SK-N-SH treated with all-trans-retinoic acid at 6 μM for 48 hours (cell line): ENCODE measurements around the gene PPP1CA.

ENCODE experiments used
- ATAC-seq: fragments of 200-7000 bp; cut with Tn5 transposase; 3 replicates; pipeline ENCODE4 v1.9.1; 2020; ENCODE audit warnings: mild to moderate bottlenecking, moderate library complexity
- ARNTL ChIP-seq: fragments of 450-650 bp; formaldehyde crosslinking; IDR thresholded peaks from 2 replicates; pipeline ENCODE4 v1.5.0; 2020; ENCODE audit warnings: low read depth, mild to moderate bottlenecking, moderate library complexity, borderline replicate concordance
- BACH2 ChIP-seq: fragments of 250-450 bp; sonication (Bioruptor Pico); IDR thresholded peaks from 2 replicates; pipeline ENCODE4 v1.9.0; 2021; ENCODE audit warnings: mild to moderate bottlenecking, borderline replicate concordance
- CREB5 ChIP-seq: fragments of 250-450 bp; sonication (Bioruptor Pico); IDR thresholded peaks from 2 replicates; pipeline ENCODE4 v1.5.1; 2020; ENCODE audit warnings: low read depth, mild to moderate bottlenecking, moderate library complexity
- CSDC2 ChIP-seq: fragments of 250-450 bp; sonication (Bioruptor Pico); IDR thresholded peaks from 2 replicates; pipeline ENCODE4 v1.5.0; 2020; ENCODE audit warnings: mild to moderate bottlenecking, moderate library complexity
- GLIS3 ChIP-seq: fragments of 250-450 bp; sonication (Bioruptor Pico); IDR thresholded peaks from 2 replicates; pipeline ENCODE4 v1.5.0; 2020; ENCODE audit warnings: mild to moderate bottlenecking, moderate library complexity
- ISL1 ChIP-seq: fragments of 250-450 bp; sonication (Bioruptor Pico); IDR thresholded peaks from 2 replicates; pipeline ENCODE4 v2.1.2; 2022; ENCODE audit warnings: mild to moderate bottlenecking, moderate library complexity
- PATZ1 ChIP-seq: fragments of 250-450 bp; sonication (Bioruptor Pico); IDR thresholded peaks from 2 replicates; pipeline ENCODE4 v1.8.0; 2020; ENCODE audit warnings: mild to moderate bottlenecking, moderate library complexity, borderline replicate concordance
- PPARA ChIP-seq: fragments of 250-450 bp; sonication (Bioruptor Pico); IDR thresholded peaks from 2 replicates; pipeline ENCODE4 v1.5.0; 2020; ENCODE audit warnings: mild to moderate bottlenecking, borderline replicate concordance
- RARB ChIP-seq: fragments of 250-450 bp; sonication (Bioruptor Pico); IDR thresholded peaks from 2 replicates; pipeline ENCODE4 v1.8.0; 2021; ENCODE audit warnings: mild to moderate bottlenecking, moderate library complexity
- SNAI2 ChIP-seq: fragments of 250-450 bp; sonication (Bioruptor Pico); IDR thresholded peaks from 2 replicates; pipeline ENCODE4 v1.5.0; 2020; ENCODE audit warnings: mild to moderate bottlenecking, moderate library complexity
- TCF4 ChIP-seq: fragments of 250-450 bp; sonication (Bioruptor Pico); IDR thresholded peaks from 2 replicates; pipeline ENCODE4 v1.8.0; 2021; ENCODE audit warnings: mild to moderate bottlenecking, moderate library complexity, borderline replicate concordance
- TOX ChIP-seq: fragments of 250-450 bp; sonication (Bioruptor Pico); IDR thresholded peaks from 2 replicates; pipeline ENCODE4 v1.8.0; 2021; ENCODE audit warnings: mild to moderate bottlenecking, moderate library complexity, borderline replicate concordance
- ZC3H10 ChIP-seq: fragments of 250-450 bp; sonication (Bioruptor Pico); IDR thresholded peaks from 2 replicates; pipeline ENCODE4 v1.5.1; 2021; ENCODE audit warnings: mild to moderate bottlenecking, moderate library complexity
- ZFP3 ChIP-seq: fragments of 250-450 bp; sonication (Bioruptor Pico); IDR thresholded peaks from 2 replicates; pipeline ENCODE4 v1.5.0; 2020; ENCODE audit warnings: mild to moderate bottlenecking, moderate library complexity
- ZNF70 ChIP-seq: fragments of 450-650 bp; formaldehyde crosslinking; IDR thresholded peaks from 2 replicates; pipeline ENCODE4 v1.5.0; 2020; ENCODE audit warnings: mild to moderate bottlenecking, moderate library complexity
- ZNF8 ChIP-seq: fragments of 450-650 bp; formaldehyde crosslinking; IDR thresholded peaks from 2 replicates; pipeline ENCODE4 v1.5.0; 2020; ENCODE audit warnings: mild to moderate bottlenecking, moderate library complexity
- TF ChIP-seq, protein P1 (sequence below): fragments of 250-450 bp; sonication (Bioruptor Pico); IDR thresholded peaks from 2 replicates; pipeline ENCODE4 v1.5.1; 2021; ENCODE audit warnings: mild to moderate bottlenecking, moderate library complexity
- TF ChIP-seq, protein P2 (sequence below): fragments of 250-450 bp; sonication (Bioruptor Pico); IDR thresholded peaks from 2 replicates; pipeline ENCODE4 v1.8.0; 2021; ENCODE audit warnings: low read depth, mild to moderate bottlenecking, moderate library complexity, borderline replicate concordance
- TF ChIP-seq, protein P3 (sequence below): fragments of 250-450 bp; sonication (Bioruptor Pico); IDR thresholded peaks from 2 replicates; pipeline ENCODE4 v1.5.0; 2020; ENCODE audit warnings: mild to moderate bottlenecking, moderate library complexity

The PPP1CA gene

DNA sequence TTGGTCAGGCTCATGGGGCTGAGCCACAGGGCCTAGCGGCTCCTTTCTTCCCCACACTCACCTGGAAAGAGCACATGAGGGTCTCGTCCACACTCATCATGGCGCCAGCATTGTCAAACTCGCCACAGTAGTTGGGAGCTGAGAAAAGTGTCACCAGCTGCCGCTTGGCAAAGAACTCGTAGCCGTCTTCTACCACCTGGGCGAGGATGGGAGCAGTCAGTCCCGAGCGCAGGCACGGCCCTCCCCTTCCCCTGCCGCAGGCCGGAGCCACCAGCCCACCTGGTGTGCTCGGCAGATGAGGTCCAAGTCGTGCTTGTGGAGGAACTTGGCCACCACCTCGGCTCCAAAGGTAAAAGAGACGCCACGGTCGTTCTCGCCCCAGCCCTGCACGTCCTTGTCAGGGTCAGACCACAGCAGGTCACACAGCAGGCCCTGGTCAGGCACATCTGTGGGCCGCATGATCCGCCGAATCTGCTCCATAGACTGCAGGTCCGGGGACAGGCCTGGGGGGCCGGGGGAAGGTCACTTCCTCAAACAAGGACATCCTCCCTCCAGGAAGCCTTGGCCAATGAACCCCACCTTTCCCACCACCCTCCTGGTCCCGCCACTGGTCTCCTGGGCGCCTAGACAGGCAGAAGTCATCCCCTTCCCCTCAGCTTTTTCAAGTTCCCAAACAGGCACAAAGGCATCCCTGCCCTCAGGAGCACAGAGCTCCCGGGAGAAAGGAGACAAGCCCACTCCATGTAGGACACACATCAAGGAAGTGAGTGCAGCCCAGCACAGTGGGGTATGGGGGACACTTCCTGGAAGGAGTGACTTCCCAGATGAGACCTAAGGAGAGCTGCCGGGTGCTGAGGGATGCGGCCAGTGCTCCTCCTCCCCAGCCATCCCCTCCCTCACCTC, 2.7 kb downstream of the PPP1CA start (continued):
- TF ChIP-seq, protein P1, sequence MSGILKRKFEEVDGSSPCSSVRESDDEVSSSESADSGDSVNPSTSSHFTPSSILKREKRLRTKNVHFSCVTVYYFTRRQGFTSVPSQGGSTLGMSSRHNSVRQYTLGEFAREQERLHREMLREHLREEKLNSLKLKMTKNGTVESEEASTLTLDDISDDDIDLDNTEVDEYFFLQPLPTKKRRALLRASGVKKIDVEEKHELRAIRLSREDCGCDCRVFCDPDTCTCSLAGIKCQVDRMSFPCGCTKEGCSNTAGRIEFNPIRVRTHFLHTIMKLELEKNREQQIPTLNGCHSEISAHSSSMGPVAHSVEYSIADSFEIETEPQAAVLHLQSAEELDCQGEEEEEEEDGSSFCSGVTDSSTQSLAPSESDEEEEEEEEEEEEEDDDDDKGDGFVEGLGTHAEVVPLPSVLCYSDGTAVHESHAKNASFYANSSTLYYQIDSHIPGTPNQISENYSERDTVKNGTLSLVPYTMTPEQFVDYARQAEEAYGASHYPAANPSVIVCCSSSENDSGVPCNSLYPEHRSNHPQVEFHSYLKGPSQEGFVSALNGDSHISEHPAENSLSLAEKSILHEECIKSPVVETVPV (CRISPR knock-in tag), result no peak
- TF ChIP-seq TCF4 (no peak), CSDC2 (no peak), CREB5 (CRISPR knock-in tag) (no peak)

DNA sequence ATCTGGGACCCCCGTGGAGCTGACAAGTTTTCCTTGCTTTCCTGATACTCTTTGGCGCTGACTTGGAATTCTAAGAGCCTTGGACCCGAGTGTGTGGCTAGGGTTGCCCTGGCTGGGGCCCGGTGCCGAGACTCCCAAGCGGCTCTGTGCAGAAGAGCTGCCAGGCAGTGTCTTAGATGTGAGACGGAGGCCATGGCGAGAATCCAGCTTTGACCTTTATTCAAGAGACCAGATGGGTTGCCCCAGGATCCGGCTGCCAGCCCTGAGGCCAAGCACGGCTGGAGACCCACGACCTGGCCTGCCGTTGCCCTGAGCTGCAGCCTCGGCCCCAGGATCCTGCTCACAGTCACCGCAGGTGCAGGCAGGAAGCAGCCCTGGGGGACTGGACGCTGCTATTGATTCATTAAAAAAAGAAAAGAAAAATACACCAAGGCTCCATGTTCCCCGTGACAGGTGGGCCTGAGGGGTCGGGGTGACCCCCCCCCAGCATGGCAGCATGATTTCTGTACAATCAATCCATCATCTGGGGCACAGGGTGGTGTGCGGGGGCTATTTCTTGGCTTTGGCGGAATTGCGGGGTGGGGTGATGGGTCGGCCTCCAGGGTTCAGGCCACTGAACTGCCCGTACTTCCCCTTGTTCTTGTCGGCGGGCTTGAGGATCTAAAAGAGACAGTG, 3.5 kb downstream of the PPP1CA start:
- no peak for ATAC-seq
- no peak for TF ChIP-seq ZNF8 (CRISPR knock-in tag)
- no peak for TF ChIP-seq ARNTL (CRISPR knock-in tag)
- TF ChIP-seq, protein P2, sequence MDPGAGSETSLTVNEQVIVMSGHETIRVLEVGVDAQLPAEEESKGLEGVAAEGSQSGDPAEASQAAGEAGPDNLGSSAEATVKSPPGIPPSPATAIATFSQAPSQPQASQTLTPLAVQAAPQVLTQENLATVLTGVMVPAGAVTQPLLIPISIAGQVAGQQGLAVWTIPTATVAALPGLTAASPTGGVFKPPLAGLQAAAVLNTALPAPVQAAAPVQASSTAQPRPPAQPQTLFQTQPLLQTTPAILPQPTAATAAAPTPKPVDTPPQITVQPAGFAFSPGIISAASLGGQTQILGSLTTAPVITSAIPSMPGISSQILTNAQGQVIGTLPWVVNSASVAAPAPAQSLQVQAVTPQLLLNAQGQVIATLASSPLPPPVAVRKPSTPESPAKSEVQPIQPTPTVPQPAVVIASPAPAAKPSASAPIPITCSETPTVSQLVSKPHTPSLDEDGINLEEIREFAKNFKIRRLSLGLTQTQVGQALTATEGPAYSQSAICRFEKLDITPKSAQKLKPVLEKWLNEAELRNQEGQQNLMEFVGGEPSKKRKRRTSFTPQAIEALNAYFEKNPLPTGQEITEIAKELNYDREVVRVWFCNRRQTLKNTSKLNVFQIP (CRISPR knock-in tag), result no peak
- no peak for TF ChIP-seq RARB
- no peak for TF ChIP-seq TOX (CRISPR knock-in tag)
- TF ChIP-seq, protein P3, sequence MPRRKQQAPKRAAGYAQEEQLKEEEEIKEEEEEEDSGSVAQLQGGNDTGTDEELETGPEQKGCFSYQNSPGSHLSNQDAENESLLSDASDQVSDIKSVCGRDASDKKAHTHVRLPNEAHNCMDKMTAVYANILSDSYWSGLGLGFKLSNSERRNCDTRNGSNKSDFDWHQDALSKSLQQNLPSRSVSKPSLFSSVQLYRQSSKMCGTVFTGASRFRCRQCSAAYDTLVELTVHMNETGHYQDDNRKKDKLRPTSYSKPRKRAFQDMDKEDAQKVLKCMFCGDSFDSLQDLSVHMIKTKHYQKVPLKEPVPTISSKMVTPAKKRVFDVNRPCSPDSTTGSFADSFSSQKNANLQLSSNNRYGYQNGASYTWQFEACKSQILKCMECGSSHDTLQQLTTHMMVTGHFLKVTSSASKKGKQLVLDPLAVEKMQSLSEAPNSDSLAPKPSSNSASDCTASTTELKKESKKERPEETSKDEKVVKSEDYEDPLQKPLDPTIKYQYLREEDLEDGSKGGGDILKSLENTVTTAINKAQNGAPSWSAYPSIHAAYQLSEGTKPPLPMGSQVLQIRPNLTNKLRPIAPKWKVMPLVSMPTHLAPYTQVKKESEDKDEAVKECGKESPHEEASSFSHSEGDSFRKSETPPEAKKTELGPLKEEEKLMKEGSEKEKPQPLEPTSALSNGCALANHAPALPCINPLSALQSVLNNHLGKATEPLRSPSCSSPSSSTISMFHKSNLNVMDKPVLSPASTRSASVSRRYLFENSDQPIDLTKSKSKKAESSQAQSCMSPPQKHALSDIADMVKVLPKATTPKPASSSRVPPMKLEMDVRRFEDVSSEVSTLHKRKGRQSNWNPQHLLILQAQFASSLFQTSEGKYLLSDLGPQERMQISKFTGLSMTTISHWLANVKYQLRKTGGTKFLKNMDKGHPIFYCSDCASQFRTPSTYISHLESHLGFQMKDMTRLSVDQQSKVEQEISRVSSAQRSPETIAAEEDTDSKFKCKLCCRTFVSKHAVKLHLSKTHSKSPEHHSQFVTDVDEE (CRISPR knock-in tag), result no peak
- TF ChIP-seq GLIS3 (CRISPR knock-in tag), result no peak
- no peak for TF ChIP-seq ISL1
- TF ChIP-seq SNAI2 (CRISPR knock-in tag), result no peak
- TF ChIP-seq, protein P1 (CRISPR knock-in tag), result no peak
- no peak for TF ChIP-seq ZNF70 (CRISPR knock-in tag)
- TF ChIP-seq ZC3H10, result no peak
- no peak for TF ChIP-seq BACH2
- no peak for TF ChIP-seq TCF4
- no peak for TF ChIP-seq PATZ1 (CRISPR knock-in tag)
- TF ChIP-seq CREB5 (CRISPR knock-in tag), result no peak
- TF ChIP-seq PPARA (CRISPR knock-in tag), result no peak
- TF ChIP-seq ZFP3 (CRISPR knock-in tag), result no peak
